Measurements from ENCODE around the gene FNIP2. TPM values are rescaled to one million over a fixed set of nuclear protein-coding genes. Genes with fewer than 3 reads are reported as not detected.

FNIP2 gene
- total RNA-seq, 1 experiment from 2014 or later, result 15.8 TPM

DNA sequence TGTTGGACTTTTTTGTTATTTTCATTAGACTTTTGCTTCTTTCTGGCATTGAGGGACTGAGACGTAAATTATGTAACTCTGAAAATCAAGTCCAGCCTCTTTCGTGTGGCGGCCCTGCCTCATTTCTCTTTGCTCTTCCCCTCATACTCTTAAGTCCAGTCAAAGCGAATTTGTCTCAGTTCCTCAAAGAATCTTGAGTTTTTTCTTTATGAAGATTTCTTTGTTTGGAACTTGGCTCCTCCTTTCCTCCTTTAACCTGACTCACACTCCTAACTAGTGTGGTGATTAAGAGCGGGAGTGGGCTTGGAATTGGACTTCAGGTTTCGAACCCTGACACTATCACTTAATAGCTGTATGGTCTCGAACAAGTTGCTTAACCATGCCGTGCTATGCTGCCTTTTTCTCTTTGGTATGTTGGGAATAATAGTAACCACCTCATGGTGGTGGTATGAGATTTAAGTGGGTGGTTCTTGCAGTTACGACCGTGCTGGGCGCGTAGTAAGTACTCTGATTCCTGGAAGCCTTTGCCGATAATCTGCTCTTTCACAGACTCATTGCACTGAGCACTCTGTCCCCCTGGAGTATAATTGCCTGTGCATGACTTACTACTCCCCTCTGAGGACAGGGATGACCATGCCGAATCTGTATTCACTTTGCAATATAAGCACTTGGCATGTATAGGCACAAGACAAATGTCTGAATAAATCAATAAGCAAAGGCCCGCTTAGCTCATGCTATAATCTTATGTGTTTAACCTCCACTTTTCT, 19.1 kb downstream of the FNIP2 start:
- Mint-ChIP-seq H3K4me1 (ENCODE audit: low read depth, unreplicated experiment) (peaks cover 33% of the 10 kb centered on the region), H3K9me3 (ENCODE audit: unreplicated experiment) (no peaks in the 10 kb centered on the region), H3K36me3 (ENCODE audit: insufficient read depth, unreplicated experiment) (no peaks in the 10 kb centered on the region), H3K4me3 (ENCODE audit: unreplicated experiment) (no peak overlapping the region), H3K27ac (ENCODE audit: unreplicated experiment) (no peak overlapping the region), H3K27me3 (ENCODE audit: insufficient read depth, unreplicated experiment) (no peaks in the 10 kb centered on the region)
- DNase-seq, result no peak
- peaks cover 14% of the 10 kb centered on the region for H3K4me1 ChIP-seq
- no peaks in the 10 kb centered on the region for H3K9me3 ChIP-seq
- no TSS peak for BruUV-seq (replicated peaks)
- CTCF ChIA-PET, result no interaction called here
- H3K27me3 ChIP-seq (replicated peaks; ENCODE audit: control insufficient read depth, insufficient read depth, low read length), result no peaks in the 10 kb centered on the region
- H3K36me3 ChIP-seq (ENCODE audit: control insufficient read depth, insufficient read depth, low read length), result no peaks in the 10 kb centered on the region
- TF ChIP-seq, protein P1, sequence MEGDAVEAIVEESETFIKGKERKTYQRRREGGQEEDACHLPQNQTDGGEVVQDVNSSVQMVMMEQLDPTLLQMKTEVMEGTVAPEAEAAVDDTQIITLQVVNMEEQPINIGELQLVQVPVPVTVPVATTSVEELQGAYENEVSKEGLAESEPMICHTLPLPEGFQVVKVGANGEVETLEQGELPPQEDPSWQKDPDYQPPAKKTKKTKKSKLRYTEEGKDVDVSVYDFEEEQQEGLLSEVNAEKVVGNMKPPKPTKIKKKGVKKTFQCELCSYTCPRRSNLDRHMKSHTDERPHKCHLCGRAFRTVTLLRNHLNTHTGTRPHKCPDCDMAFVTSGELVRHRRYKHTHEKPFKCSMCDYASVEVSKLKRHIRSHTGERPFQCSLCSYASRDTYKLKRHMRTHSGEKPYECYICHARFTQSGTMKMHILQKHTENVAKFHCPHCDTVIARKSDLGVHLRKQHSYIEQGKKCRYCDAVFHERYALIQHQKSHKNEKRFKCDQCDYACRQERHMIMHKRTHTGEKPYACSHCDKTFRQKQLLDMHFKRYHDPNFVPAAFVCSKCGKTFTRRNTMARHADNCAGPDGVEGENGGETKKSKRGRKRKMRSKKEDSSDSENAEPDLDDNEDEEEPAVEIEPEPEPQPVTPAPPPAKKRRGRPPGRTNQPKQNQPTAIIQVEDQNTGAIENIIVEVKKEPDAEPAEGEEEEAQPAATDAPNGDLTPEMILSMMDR (IDR thresholded peaks at IDR 0.05; ENCODE audit: insufficient read depth in 1 of 2, low read depth in 1 of 2, low read length in 1 of 2, severe bottlenecking in 1 of 2, unreplicated experiment in 1 of 2), result no peak
- intact Hi-C loops (cut with micrococcal nuclease; ENCODE audit: unreplicated experiment), result no loop called here
- POLR2A ChIA-PET, result no interaction called here
- no peak overlapping the region for H3K4me3 ChIP-seq (ENCODE audit: low read depth, low read length)

DNA sequence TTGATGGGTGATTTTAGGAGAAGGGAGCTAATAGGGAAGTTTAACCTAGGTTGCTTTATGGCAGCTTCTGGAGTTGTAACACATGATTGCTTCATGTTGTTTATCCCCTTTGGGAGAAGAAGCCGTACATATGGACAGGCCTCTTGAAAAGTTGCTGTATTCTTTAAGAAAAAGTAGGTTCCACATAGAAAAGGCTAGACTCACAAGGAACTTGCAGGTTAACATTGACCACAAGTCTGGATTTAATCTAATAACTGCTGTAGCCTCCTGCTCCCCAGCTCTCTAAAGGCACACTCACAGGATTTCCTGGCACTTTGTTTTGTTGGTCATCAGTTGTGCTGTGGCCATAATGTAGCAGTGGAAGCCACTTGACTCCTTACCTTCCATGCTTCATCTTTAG, 19.7 kb downstream of the FNIP2 start:
- ChIA-PET POLR2A (no interaction called here), CTCF (no interaction called here)
- Mint-ChIP-seq H3K36me3 (ENCODE audit: insufficient read depth, unreplicated experiment) (no peaks in the 10 kb centered on the region), H3K4me1 (ENCODE audit: low read depth, unreplicated experiment) (peaks cover 33% of the 10 kb centered on the region), H3K4me3 (ENCODE audit: unreplicated experiment) (no peak overlapping the region), H3K9me3 (ENCODE audit: unreplicated experiment) (no peaks in the 10 kb centered on the region), H3K27me3 (ENCODE audit: insufficient read depth, unreplicated experiment) (no peaks in the 10 kb centered on the region), H3K27ac (ENCODE audit: unreplicated experiment) (no peak overlapping the region)
- Histone ChIP-seq H3K9me3 (no peaks in the 10 kb centered on the region), H3K4me3 (ENCODE audit: low read depth, low read length) (no peak overlapping the region), H3K27me3 (replicated peaks; ENCODE audit: control insufficient read depth, insufficient read depth, low read length) (no peaks in the 10 kb centered on the region), H3K4me1 (peaks cover 14% of the 10 kb centered on the region), H3K36me3 (ENCODE audit: control insufficient read depth, insufficient read depth, low read length) (no peaks in the 10 kb centered on the region)
- BruUV-seq (replicated peaks), result no TSS peak
- DNase-seq, result no peak
- intact Hi-C loops (cut with micrococcal nuclease; ENCODE audit: unreplicated experiment), result no loop called here
- TF ChIP-seq, protein P1 (IDR thresholded peaks at IDR 0.05; ENCODE audit: insufficient read depth in 1 of 2, low read depth in 1 of 2, low read length in 1 of 2, severe bottlenecking in 1 of 2, unreplicated experiment in 1 of 2), result no peak

DNA sequence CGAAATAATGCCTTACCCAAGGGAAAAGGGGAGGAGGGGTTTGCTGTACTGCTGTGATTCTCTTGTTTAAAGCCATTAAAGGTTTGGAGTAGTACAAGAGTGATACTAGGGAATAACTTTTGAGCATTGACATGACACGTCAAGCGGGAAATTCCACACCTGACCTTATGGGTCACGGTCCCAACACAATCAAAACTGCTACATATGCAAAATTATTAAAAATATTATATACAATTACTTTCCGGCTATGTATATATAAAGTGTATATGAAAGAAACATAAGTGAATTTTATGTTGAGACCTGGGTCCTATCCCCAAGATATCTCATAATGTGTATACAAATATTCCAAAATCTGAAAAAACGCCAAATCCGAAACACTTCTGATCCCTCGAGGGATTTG, 21.0 kb downstream of the FNIP2 start:
- no TSS peak for BruUV-seq (replicated peaks)
- Mint-ChIP-seq H3K4me3 (ENCODE audit: unreplicated experiment) (no peak overlapping the region), H3K36me3 (ENCODE audit: insufficient read depth, unreplicated experiment) (no peaks in the 10 kb centered on the region), H3K9me3 (ENCODE audit: unreplicated experiment) (no peaks in the 10 kb centered on the region), H3K27ac (ENCODE audit: unreplicated experiment) (no peak overlapping the region), H3K4me1 (ENCODE audit: low read depth, unreplicated experiment) (peaks cover 30% of the 10 kb centered on the region), H3K27me3 (ENCODE audit: insufficient read depth, unreplicated experiment) (no peaks in the 10 kb centered on the region)
- intact Hi-C loops (cut with micrococcal nuclease; ENCODE audit: unreplicated experiment), result no loop called here
- peaks cover 12% of the 10 kb centered on the region for H3K4me1 ChIP-seq
- ChIA-PET POLR2A (no interaction called here), CTCF (no interaction called here)
- H3K27me3 ChIP-seq (replicated peaks; ENCODE audit: control insufficient read depth, insufficient read depth, low read length), result no peaks in the 10 kb centered on the region
- no peak for DNase-seq
- no peak overlapping the region for H3K4me3 ChIP-seq (ENCODE audit: low read depth, low read length)
- TF ChIP-seq, protein P1 (IDR thresholded peaks at IDR 0.05; ENCODE audit: insufficient read depth in 1 of 2, low read depth in 1 of 2, low read length in 1 of 2, severe bottlenecking in 1 of 2, unreplicated experiment in 1 of 2), result no peak
- no peaks in the 10 kb centered on the region for H3K9me3 ChIP-seq
- no peaks in the 10 kb centered on the region for H3K36me3 ChIP-seq (ENCODE audit: control insufficient read depth, insufficient read depth, low read length)

All from Caco-2 (cell line).